ENCODE data around the gene ADK. TPM values are rescaled to one million over a fixed set of nuclear protein-coding genes. Genes with fewer than 3 reads are reported as not detected.

ADK gene
- total RNA-seq, 4 donors from 2014 or later = 62.1 to 84.7 (median 74.4) TPM

DNA sequence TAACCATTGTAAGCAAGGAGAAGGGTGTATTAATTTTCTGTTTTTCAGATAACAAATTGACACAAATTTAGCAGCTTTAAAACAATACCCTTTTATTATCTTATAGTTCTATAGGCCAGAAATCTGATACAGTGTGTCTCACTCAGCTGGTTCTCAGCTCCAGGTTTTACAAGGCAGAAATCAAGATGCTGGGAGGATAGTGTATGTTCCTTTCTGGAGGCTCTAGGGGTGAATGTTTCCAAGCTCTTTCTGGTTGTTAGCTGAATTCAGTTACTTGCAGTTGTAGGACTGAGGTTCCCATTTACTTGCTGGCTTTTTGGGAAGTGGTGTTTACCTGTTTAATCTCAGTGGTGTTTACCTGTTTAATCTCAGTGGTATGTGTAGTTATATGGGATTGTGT is 125.4 kb downstream of the ADK start:
- no peak for DNase-seq
- TF ChIP-seq POLR2A (IDR thresholded peaks at IDR 0.05) = no peak
- TF ChIP-seq, protein P1, sequence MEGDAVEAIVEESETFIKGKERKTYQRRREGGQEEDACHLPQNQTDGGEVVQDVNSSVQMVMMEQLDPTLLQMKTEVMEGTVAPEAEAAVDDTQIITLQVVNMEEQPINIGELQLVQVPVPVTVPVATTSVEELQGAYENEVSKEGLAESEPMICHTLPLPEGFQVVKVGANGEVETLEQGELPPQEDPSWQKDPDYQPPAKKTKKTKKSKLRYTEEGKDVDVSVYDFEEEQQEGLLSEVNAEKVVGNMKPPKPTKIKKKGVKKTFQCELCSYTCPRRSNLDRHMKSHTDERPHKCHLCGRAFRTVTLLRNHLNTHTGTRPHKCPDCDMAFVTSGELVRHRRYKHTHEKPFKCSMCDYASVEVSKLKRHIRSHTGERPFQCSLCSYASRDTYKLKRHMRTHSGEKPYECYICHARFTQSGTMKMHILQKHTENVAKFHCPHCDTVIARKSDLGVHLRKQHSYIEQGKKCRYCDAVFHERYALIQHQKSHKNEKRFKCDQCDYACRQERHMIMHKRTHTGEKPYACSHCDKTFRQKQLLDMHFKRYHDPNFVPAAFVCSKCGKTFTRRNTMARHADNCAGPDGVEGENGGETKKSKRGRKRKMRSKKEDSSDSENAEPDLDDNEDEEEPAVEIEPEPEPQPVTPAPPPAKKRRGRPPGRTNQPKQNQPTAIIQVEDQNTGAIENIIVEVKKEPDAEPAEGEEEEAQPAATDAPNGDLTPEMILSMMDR (IDR thresholded peaks at IDR 0.05) = no peak

DNA sequence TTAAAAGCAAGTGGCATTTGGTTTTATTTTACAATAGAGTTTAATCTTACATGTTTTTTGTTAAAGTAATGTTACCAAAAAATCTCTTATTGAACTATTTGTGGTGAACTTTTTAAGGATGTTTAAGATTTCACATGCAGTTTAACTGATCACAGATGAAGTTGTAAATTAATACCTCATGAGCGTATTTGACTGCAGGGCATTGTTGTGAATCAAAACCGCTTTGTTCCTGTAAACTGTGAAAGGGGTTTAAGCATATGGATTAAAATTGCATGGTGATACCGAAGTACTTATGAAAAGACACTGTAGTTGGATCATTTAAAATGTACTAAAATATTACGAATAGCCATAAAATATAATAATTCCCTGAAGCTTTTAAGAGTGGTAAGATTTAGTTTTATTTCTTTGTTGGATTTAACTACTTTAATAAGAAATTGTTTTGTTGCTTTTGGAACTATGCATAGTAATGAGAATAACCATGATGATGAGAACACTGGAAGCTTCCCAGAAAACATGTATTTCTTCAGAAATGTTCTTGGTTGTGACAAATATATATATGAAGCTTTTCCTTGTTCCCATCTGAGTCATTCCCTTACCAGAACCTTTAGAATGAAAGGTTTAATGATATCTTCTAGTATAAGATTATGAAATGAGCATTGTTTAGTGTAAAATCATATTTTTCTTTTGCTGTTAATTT is 131.3 kb downstream of the ADK start:
- intact Hi-C loops (cut with DNase I) = no loop called here
- no peaks in the 10 kb centered on the region for H3K36me3 ChIP-seq
- DNase-seq = no peak

More for the DNA sequence above, 125.4 kb downstream of the ADK start:
- no peaks in the 10 kb centered on the region for H3K4me1 ChIP-seq
- no peak overlapping the region for H3K27ac ChIP-seq
- H3K4me3 ChIP-seq (replicated peaks in 1 of 3) = no peak overlapping the region
- no peaks in the 10 kb centered on the region for H3K36me3 ChIP-seq
- H3K27me3 ChIP-seq = no peaks in the 10 kb centered on the region
- intact Hi-C loops (cut with DNase I) = no loop called here
- H3K9me3 ChIP-seq = no peaks in the 10 kb centered on the region

DNA sequence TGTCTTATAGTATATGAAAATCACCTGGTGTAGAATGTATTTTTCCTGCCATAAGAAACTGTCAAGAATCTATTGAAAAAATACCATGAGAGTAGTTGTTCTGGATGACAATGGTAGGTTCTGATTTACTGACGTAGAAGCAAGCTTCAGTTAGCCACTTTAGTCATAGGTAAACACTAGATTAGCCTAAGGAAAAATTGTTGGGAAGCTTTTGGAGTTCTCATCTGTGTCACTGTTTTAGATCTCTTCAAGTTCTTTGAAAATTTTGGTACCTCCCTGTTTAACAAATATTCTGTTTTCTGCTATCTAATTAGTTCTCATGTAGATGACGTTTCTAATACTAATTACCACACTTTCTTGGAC is 131.8 kb downstream of the ADK start:
- 94% methylated on average over 2 of the region's 2 CpGs for WGBS, 2 donors
- Histone ChIP-seq H3K9me3 (no peaks in the 10 kb centered on the region), H3K27me3 (no peaks in the 10 kb centered on the region), H3K4me3 (replicated peaks in 1 of 3) (no peak overlapping the region), H3K36me3 (no peaks in the 10 kb centered on the region), H3K4me1 (no peaks in the 10 kb centered on the region), H3K27ac (no peak overlapping the region)
- intact Hi-C loops (cut with DNase I) = no loop called here
- DNase-seq = no peak
- TF ChIP-seq, protein P1 (IDR thresholded peaks at IDR 0.05) = no peak
- no peak for TF ChIP-seq POLR2A (IDR thresholded peaks at IDR 0.05)

More for the DNA sequence above, 131.3 kb downstream of the ADK start:
- Histone ChIP-seq H3K4me3 (replicated peaks in 1 of 3) (no peak overlapping the region), H3K4me1 (no peaks in the 10 kb centered on the region), H3K9me3 (no peaks in the 10 kb centered on the region), H3K27me3 (no peaks in the 10 kb centered on the region), H3K27ac (no peak overlapping the region)
- WGBS, 2 donors = 85 to 91% methylated on average over 4 of the region's 4 CpGs
- TF ChIP-seq, protein P1 (IDR thresholded peaks at IDR 0.05) = no peak
- no peak for TF ChIP-seq POLR2A (IDR thresholded peaks at IDR 0.05)

DNA sequence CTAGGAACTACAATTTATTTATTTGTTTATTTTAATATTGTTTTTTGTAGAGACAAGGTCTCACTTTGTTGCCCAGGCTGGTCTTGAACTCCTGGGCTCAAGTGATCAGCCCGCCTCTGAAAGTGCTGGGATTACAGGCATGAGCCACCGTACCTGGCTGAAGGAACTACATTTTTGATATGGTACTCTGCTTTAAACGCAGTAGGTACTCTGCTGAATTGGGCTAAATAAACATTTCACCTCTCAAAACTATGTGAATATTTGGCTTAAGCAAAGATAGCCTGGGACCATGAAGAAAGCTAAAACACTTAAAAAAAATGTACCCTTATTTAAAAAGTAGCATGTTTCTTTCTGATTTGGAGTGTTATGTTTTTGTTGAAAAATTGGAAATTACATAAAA is 138.2 kb downstream of the ADK start:
- no peak for TF ChIP-seq POLR2A (IDR thresholded peaks at IDR 0.05)
- TF ChIP-seq, protein P1 (IDR thresholded peaks at IDR 0.05) = no peak
- H3K4me1 ChIP-seq = peaks cover 19 to 31% of the 10 kb centered on the region in 2 donors
- H3K27me3 ChIP-seq = no peaks in the 10 kb centered on the region
- intact Hi-C loops (cut with DNase I) = no loop called here
- H3K9me3 ChIP-seq = no peaks in the 10 kb centered on the region
- H3K4me3 ChIP-seq (replicated peaks in 1 of 3) = no peak overlapping the region
- peak; percentile 25 to 37 for DNase-seq
- H3K27ac ChIP-seq = peak overlapping the region; percentile 16 to 83 (median 63)
- H3K36me3 ChIP-seq = no peaks in the 10 kb centered on the region
- 37 to 45% methylated on average over 3 of the region's 3 CpGs for WGBS, 2 donors

DNA sequence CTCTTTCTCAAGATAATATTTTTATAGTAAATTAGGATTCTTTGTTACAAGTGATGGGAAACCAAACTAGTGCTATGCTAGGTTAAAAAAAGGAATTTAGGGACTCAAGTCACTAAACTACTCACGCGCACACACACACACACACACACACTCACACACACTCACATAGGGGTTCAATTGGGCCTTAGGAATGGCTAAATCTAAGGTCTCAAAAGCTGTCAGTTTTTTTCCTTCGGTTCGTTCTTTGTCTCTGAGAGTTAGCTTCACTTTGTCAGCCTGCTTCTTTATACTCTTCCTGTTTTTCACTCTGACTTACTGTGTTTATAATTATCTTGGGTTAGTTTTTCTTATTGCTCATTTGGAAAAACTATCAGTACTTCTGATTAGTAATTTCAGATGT is 138.9 kb downstream of the ADK start:
- peak overlapping the region; percentile 16 to 83 (median 63) for H3K27ac ChIP-seq
- H3K4me1 ChIP-seq = peaks cover 22 to 32% of the 10 kb centered on the region in 2 donors
- WGBS, 2 donors = 22 to 31% methylated on average over 4 of the region's 4 CpGs
- no peaks in the 10 kb centered on the region for H3K36me3 ChIP-seq
- H3K27me3 ChIP-seq = no peaks in the 10 kb centered on the region
- H3K4me3 ChIP-seq (replicated peaks in 1 of 3) = no peak overlapping the region
- TF ChIP-seq, protein P1 (IDR thresholded peaks at IDR 0.05) = no peak
- no peak for TF ChIP-seq POLR2A (IDR thresholded peaks at IDR 0.05)
- DNase-seq = peak; percentile 10 to 28
- no peaks in the 10 kb centered on the region for H3K9me3 ChIP-seq
- intact Hi-C loops (cut with DNase I) = no loop called here

Measured in thyroid gland (tissue), 4 donors.